Measurements from ENCODE around the gene DNAJB8. TPM values are rescaled to one million over a fixed set of nuclear protein-coding genes. Genes with fewer than 3 reads are reported as not detected.

DNAJB8 gene
- total RNA-seq, 4 donors from 2014 or later: not detected

- WGBS, 2 donors: 87 to 92% methylated on average over 23 of the region's 23 CpGs
- H3K4me3 ChIP-seq: no peak overlapping the region
- H3K27ac ChIP-seq: no peak overlapping the region
- no peak for DNase-seq (ENCODE audit: low spot score in 2 of 2)
- H3K27me3 ChIP-seq: peaks cover 0 to 30% of the 10 kb centered on the region in 2 donors
- H3K36me3 ChIP-seq: no peaks in the 10 kb centered on the region
- H3K4me1 ChIP-seq: peaks cover 0 to 9% (median 3%) of the 10 kb centered on the region in 4 donors
- no peaks in the 10 kb centered on the region for H3K9me3 ChIP-seq
- no peak for TF ChIP-seq POLR2A (IDR thresholded peaks at IDR 0.05)
- no peak for TF ChIP-seq CTCF (IDR thresholded peaks at IDR 0.05)
- no peak for TF ChIP-seq EP300 (IDR thresholded peaks at IDR 0.05)
Observed at GRCh38 chr3:128425142-128425845, 41.4 kb downstream of the DNAJB8 start.

GRCh38 chr3:128424508-128425069 lies 42.1 kb downstream of the DNAJB8 start:
- Histone ChIP-seq H3K4me1 (peaks cover 0 to 9% (median 3%) of the 10 kb centered on the region in 4 donors), H3K4me3 (no peak overlapping the region), H3K36me3 (peaks cover 0 to under 1% (median 0%) of the 10 kb centered on the region in 3 donors), H3K9me3 (peaks cover 0 to 2% (median 0%) of the 10 kb centered on the region in 4 donors), H3K27me3 (peaks cover 0 to 29% of the 10 kb centered on the region in 2 donors), H3K27ac (no peak overlapping the region)
- DNase-seq (ENCODE audit: low spot score in 2 of 2): no peak
- WGBS, 2 donors: 85 to 89% methylated on average over 14 of the region's 14 CpGs
- TF ChIP-seq POLR2A (IDR thresholded peaks at IDR 0.05) (no peak), CTCF (IDR thresholded peaks at IDR 0.05) (no peak), EP300 (IDR thresholded peaks at IDR 0.05) (no peak)

DNA sequence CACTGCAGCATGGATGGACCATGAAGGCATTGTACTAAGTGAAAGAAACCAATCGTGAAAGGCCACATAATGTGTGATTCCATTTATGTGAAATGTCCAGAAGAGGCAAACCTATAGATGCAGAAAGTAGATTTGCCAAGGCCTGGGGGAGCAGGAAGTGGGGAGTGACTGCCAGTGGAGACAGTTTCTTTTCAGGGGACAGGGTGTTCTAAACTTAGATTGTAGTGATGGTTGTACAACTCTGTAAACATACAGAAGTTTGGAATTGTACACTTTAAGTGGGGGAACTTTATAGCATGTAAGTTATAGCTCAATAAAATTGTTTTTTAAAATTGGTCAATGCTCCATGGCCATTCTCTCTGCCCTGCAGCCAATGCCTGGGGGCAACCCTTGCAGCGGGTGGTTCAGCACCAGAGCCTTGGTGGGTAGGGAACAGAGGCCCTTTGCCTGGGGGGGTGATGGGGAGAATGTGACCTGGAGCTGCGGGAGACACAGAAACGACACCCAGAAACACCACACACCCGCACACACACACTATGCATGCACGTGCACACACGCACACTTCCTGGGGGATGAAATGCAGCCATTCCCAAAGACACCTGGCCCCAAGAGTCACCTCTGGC lies 43.1 kb downstream of the DNAJB8 start:
- H3K27me3 ChIP-seq: peaks cover 0 to 25% of the 10 kb centered on the region in 2 donors
- 84 to 87% methylated on average over 7 of the region's 7 CpGs for WGBS, 2 donors
- no peak overlapping the region for H3K27ac ChIP-seq
- peaks cover 0 to 12% (median 0%) of the 10 kb centered on the region in 4 donors for H3K9me3 ChIP-seq
- no peak for DNase-seq (ENCODE audit: low spot score in 2 of 2)
- H3K4me1 ChIP-seq: peaks cover 0 to 9% (median 3%) of the 10 kb centered on the region in 4 donors
- H3K36me3 ChIP-seq: peaks cover 0 to 7% (median 0%) of the 10 kb centered on the region in 3 donors
- H3K4me3 ChIP-seq: no peak overlapping the region
- TF ChIP-seq POLR2A (IDR thresholded peaks at IDR 0.05) (no peak), CTCF (IDR thresholded peaks at IDR 0.05) (no peak), EP300 (IDR thresholded peaks at IDR 0.05) (no peak)

- H3K36me3 ChIP-seq: peaks cover 0 to 14% (median 0%) of the 10 kb centered on the region in 3 donors
- H3K4me3 ChIP-seq: no peak overlapping the region
- WGBS, 2 donors: 88 to 93% methylated on average over 3 of the region's 3 CpGs
- peaks cover 0 to 9% (median 3%) of the 10 kb centered on the region in 4 donors for H3K4me1 ChIP-seq
- peaks cover 0 to 15% (median 0%) of the 10 kb centered on the region in 4 donors for H3K9me3 ChIP-seq
- TF ChIP-seq CTCF (IDR thresholded peaks at IDR 0.05) (no peak), POLR2A (IDR thresholded peaks at IDR 0.05) (no peak), EP300 (IDR thresholded peaks at IDR 0.05) (no peak)
- DNase-seq (ENCODE audit: low spot score in 2 of 2): no peak
- H3K27ac ChIP-seq: no peak overlapping the region
- H3K27me3 ChIP-seq: peaks cover 0 to 19% of the 10 kb centered on the region in 2 donors
Observed at GRCh38 chr3:128422762-128423524, 43.7 kb downstream of the DNAJB8 start.
